22Rv1 (cell line): ENCODE measurements around the gene ANGPTL4.

Experiments
- ZFX ChIP-seq: fragments of 450-650 bp; IDR thresholded peaks from 2 replicates; pipeline ENCODE4 v1.6.1; 2017; ENCODE audit warnings: antibody characterized with exemption, borderline replicate concordance
- TF ChIP-seq, protein P1 (sequence below): fragments of 450-650 bp; IDR thresholded peaks from 2 replicates; pipeline ENCODE4 v1.5.1; 2017; ENCODE audit warnings: mild to moderate bottlenecking

- TF ChIP-seq, protein P1, sequence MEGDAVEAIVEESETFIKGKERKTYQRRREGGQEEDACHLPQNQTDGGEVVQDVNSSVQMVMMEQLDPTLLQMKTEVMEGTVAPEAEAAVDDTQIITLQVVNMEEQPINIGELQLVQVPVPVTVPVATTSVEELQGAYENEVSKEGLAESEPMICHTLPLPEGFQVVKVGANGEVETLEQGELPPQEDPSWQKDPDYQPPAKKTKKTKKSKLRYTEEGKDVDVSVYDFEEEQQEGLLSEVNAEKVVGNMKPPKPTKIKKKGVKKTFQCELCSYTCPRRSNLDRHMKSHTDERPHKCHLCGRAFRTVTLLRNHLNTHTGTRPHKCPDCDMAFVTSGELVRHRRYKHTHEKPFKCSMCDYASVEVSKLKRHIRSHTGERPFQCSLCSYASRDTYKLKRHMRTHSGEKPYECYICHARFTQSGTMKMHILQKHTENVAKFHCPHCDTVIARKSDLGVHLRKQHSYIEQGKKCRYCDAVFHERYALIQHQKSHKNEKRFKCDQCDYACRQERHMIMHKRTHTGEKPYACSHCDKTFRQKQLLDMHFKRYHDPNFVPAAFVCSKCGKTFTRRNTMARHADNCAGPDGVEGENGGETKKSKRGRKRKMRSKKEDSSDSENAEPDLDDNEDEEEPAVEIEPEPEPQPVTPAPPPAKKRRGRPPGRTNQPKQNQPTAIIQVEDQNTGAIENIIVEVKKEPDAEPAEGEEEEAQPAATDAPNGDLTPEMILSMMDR = no peak
- TF ChIP-seq ZFX = no peak
Measured at GRCh38 chr19:8331263-8331845, 32.6 kb upstream of the ANGPTL4 start.
